ENCODE results near the gene PCMT1.
"Not testable (repeated sequence)": the region's sequence is repeated elsewhere in the genome, so short reads cannot be mapped to it uniquely, and the experiment has no call there.

PCMT1 gene

GRCh38 chr6:149751239-149751638, 1.7 kb downstream of the PCMT1 start:
- peak in 1 of 3 donors; percentile 18 for DNase-seq

GRCh38 chr6:149751920-149752319, 2.4 kb downstream of the PCMT1 start:
- not testable (repeated sequence) for DNase-seq

DNA sequence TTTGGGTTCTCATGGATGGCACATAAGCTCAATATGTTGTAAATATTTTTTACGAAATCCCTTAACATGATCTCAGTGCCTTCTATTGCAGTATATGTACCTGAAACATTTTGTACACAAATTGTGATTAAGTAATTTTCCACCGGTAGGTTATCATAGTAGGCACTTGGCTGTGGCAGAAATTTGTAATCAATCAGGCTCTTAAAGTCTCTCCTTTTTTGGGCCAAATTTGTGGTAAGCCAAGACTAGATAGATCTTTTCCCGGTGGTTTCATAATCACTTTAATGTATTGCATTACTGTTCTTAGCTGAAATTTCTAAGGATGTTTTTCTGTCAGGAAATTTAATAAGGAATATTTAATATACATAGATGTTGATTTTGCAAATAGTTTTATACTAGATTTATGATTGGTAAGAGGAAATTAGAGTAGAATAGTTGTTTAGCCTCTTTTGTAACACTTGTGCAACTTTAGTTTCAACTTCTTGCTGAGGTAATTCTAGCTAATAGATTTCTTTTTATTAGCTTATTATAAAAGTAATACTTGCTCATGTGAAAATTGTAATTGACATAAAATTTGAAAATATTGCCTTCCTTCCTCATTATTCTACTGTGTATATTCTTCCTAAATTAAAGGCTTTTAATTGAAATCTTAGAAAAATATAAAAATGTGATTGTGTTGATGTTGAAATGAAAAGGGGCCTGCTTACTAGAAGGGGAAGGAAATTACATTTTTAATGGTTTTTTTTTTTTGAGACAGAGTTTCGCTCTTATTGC, 3.2 kb downstream of the PCMT1 start:
- DNase-seq: peak in 2 of 3 donors; percentile 55 to 56

DNA sequence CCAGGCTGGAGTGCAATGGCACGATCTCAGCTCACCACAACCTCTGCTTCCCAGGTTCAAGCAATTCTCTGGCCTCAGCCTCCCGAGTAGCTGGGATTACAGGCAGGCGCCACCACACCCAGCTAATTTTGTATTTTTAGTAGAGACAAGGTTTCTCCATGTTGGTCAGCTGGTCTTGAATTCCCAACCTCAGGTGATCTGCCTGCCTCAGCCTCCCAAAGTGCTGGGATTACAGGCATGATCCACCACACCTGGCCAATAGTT, 3.8 kb downstream of the PCMT1 start:
- DNase-seq: not testable (repeated sequence)

DNA sequence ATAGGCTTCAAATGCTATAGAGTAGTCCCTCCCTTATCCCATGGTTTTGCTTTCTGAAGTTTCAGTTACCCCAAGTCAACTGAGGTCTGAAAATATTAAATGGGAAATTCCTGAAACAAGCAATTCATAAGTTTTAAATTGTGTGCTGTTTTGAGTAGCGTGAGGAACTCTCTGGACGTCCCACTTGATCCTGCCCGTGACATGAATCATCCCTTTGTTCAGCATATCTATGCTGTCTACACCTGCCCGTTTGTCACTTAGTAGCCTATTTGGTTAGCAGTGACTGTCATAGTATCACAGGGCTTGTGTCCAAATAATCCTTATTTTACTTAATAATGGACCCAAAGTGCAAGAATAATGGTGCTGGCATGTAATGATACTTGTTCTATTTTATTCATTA, 5.0 kb downstream of the PCMT1 start:
- peak; percentile 75 to 91 (median 87) for DNase-seq

DNA sequence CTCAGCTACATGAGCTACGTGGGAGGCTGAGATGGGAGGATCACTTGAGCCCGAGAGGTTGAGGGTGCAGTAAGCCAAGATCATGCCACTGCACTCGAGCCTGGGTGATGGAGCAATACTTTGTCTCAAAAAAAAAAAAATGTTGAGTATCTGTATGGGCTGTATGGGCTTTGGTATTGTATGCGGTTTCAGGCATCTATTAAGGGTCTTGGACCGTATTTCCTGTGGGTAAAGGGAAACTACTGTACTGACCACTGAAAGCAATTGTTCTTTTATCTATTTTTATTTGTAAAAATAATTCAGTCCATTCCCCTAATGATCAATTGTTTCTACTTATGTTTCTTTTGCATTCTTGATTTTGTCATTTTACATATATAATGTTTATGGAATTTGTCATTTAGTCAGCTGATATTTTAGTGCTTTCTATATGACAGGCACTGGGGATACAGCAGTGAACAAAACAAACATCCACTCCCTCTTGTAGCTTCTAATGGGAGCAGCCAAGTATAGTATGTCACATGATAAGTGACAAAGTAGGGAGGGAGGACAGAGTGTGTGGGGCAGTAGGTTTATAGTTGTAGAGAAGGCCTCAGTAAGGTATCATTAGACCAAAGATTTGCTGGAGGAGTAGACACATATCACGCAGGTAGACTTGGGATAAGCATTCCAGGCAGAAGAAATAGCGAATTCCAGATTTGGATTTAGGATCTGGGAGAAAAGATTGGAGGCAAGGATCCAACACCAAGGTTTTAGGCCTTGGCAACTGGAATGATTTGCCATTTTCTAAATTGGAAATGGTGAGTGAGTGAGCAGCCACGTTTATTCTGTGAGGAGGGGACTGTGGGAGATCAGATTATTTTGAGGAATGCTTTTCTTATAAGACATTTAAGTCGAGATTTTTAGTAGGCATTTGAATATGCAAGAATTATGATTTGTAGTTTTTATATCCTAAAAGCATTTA, 6.0 kb downstream of the PCMT1 start:
- no peak for DNase-seq

GRCh38 chr6:149756261-149756636, 6.7 kb downstream of the PCMT1 start:
- DNase-seq: no peak

DNA sequence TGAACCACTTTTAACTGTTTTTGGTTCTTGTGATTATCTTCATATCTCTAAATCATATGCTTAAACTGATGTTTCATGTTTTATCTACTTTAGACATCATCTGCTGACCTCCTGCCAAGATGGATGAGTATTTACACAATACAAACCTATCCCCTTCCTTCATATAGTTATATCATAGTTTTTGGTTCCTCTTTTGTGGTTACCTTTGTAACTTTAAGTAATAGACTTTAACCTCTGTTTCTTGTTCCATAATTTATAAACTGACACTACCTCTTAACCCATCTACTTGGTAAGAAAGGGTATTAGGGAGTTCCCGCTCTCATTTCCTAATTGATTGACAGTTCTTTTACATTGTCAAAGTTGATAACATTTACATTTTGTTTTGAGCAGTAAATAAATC, 11.9 kb downstream of the PCMT1 start:
- peak in 2 of 3 donors; percentile 30 to 32 for DNase-seq

- no peak for DNase-seq
Measured at GRCh38 chr6:149763866-149764265, 14.3 kb downstream of the PCMT1 start.

- peak in 1 of 3 donors; percentile 58 for DNase-seq
Measured at GRCh38 chr6:149766156-149766769, 16.7 kb downstream of the PCMT1 start.

DNA sequence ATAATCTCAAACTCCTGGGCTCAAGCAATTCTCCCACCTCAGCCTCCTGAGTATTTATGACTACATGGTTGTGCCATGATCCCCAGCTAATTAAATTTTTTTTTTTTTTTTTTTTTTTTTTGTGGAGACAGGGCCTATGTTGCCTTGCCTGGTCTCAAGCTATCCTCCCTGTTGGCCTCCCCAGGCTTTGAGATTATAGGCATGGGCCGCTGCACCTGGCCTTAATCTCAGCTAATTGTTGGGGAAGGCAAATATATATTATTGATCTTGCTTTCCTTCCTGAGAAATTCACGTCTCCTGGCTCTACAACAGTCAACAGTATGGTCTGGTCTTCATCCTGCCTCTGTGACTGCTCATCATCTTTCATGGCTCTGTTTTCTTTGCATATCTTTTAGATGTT, 20.1 kb downstream of the PCMT1 start:
- DNase-seq: peak in 1 of 3 donors; percentile 6

- DNase-seq: no peak
Measured at GRCh38 chr6:149771185-149771584, 21.6 kb downstream of the PCMT1 start.

DNA sequence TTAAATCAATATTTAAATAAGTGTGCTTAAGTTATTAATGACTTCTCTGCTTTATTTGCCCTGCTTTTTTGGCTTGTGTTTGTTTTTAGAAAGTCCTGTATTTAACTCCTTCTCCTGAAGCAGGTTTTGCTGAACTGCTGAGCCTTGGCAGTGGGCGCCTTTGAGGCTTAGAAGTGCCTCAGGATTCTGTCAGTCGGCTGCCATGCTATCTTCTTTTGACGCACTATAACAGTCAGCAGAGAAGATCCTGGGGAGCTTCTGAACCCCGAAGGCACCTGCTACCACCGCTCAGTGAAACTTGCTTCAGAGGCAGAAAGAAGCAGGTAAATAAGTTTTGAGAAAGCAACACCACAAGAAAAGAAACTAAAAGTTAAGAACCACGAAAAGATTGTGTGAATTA, 22.4 kb downstream of the PCMT1 start:
- DNase-seq: no peak

DNA sequence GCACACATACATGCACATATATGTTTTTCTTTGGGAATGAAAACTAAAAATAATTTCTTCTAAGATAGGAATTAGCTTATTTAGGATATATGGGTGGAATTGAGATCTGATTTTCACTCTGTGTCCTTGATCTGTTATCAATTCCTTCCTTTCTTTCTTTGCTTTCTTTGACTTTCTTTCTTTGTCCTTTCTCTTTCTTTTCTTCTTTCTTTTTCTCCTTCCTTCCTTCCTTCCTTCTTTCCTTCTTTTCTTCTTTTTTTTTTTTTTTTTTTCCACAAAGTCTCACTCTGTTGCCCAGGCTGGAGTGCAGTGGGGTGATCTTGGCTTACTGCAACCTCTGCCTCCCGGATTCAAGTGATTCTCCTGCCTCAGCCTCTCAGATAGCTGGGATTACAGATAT, 28.1 kb downstream of the PCMT1 start:
- no peak for DNase-seq

GRCh38 chr6:149779644-149779963, 30.1 kb downstream of the PCMT1 start:
- DNase-seq: no peak

- no peak for DNase-seq
Measured at GRCh38 chr6:149781715-149782114, 32.2 kb downstream of the PCMT1 start.

DNA sequence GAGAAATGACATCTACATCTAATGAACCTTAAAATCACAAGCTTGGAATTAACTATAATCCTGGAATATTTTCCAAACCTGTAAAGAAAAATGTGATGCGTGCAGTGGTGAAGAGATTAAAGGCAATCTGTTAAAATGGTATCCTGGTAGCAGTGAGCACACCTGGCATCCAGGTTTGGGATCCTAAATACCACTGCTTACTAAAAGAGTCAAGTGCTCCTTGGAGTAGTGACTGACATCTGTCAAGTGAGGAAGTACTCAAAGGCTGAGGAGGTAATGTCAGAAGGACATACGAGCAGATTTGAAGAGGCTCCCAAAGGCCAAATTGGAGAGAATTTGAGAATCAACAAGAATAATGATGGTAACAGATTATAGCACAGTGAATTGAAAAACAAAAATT, 32.8 kb downstream of the PCMT1 start:
- no peak for DNase-seq

GRCh38 chr6:149783551-149783950, 34.0 kb downstream of the PCMT1 start:
- DNase-seq: no peak

GRCh38 chr6:149806127-149806526, 56.6 kb downstream of the PCMT1 start:
- no peak for DNase-seq

DNA sequence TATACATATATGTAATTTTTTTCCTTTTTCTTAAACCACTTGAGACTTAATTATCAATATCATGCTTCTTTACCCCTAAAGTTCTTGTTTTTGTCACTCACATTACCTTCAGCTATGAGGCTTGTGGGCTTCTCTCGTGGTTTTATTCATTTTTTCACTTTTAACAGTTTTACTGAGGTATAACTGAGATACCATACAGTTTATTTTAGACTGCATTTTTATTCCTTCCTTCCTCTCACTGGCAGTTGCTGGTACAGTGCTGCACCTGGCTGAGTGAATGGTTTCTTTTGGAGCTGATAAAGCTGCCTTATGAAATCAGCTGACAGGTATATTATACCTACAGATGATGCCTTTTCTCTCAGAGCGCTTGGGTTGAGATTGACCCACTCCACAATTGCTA, 60.3 kb downstream of the PCMT1 start:
- no peak for DNase-seq

GRCh38 chr6:149813351-149813750, 63.8 kb downstream of the PCMT1 start:
- no peak for DNase-seq

DNA sequence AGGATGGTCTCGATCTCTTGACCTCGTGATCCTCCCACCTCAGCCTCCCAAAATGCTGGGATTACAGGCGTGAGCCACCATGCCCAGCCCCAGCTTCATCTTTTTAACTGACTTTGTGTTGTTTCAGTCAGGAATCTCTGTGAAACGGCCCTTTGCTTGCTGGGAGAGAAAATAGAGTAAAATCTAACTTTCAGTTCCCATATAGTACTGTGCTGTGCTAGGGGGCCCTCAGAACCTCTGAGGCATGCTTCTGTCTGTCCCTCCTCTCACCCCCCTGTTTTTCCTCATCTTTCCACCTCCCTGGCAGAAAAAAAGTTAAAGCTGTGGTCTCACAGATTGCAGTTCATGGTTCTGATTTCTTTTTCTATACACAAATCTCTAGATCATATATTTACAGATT, 66.2 kb downstream of the PCMT1 start:
- DNase-seq: no peak

DNA sequence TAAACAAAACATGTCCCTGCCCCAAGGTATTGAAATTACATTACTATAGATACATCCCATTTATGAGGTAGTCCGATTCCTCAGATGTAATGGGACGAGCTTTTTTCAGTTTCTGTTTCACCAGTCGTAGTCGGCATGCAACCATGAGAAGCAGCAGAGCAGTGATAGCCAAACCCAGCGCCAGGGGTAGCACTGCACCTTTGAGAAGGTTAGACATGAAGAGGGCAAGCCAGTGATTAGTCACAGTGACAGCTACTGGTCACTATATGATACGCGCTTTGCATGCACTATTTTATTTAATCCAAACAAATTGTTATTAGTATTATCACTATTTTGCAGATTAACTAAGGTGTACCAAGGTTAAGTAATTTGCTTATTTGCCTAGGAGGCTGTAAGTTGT, 71.0 kb downstream of the PCMT1 start:
- DNase-seq: no peak

DNA sequence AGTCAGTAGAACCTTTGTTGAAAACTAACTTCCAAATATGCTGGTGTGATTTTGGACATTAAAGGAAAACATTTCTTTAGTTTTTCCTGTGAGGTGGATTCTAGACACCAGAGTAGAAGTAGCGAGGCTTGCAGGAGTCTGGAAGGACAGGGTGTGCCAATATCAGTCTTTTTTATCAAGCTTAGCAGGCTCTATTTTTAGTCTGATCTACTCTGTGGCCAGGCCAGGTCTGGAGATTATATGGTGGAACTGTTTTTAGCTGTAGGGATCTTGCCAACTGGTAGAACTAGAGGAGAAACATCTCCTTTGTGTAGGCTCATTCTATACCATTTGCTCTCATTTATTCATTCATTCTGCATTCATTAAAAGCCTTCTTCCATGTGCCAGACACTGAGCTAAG, 72.0 kb downstream of the PCMT1 start:
- no peak for DNase-seq

Data from suppressor macrophage treated with lipopolysaccharide for 1 hour (primary cell).